SKM-1 treated with dmso at 0.1 percent for 144 hours (cell line): ENCODE results near the gene BMP2K.
"Not testable (repeated sequence)": the region's sequence is repeated elsewhere in the genome, so short reads cannot be mapped to it uniquely, and the experiment has no call there.

Source experiments
- DNase-seq: peaks from one replicate; lab custom pipeline; 2025; ENCODE audit not compliant: unreplicated experiment; lab: John Stamatoyannopoulos, UW

Gene BMP2K

DNA sequence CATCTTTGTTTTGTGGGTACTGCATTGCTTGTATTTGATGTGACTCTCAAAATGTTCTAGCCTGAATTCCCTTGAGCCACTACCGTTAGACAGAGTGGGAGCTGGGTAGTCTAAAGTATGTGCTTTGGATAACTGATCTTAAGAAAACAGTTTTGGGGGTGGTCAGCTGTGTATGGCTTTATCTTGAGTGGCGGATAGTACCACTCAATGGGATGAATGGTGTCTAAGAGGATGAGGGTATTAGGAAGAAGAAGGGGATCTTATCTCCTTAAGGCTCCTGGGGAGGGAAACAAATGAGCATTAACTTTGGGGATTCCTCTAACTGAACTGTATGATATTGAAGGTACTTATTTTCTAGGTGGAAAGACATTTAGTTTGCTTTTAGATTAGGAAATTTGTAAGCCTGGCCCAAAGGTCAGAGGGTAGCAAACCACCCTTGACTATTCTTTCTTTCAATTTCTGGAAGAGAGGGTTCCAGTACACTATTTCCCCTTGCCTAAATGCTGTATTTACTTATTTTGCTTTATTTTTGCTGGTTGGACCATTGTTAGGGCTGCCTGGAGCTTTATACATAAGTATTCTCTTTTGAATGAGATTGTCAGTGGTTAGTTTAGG lies 11.3 kb downstream of the BMP2K start:
- DNase-seq: no peak

DNA sequence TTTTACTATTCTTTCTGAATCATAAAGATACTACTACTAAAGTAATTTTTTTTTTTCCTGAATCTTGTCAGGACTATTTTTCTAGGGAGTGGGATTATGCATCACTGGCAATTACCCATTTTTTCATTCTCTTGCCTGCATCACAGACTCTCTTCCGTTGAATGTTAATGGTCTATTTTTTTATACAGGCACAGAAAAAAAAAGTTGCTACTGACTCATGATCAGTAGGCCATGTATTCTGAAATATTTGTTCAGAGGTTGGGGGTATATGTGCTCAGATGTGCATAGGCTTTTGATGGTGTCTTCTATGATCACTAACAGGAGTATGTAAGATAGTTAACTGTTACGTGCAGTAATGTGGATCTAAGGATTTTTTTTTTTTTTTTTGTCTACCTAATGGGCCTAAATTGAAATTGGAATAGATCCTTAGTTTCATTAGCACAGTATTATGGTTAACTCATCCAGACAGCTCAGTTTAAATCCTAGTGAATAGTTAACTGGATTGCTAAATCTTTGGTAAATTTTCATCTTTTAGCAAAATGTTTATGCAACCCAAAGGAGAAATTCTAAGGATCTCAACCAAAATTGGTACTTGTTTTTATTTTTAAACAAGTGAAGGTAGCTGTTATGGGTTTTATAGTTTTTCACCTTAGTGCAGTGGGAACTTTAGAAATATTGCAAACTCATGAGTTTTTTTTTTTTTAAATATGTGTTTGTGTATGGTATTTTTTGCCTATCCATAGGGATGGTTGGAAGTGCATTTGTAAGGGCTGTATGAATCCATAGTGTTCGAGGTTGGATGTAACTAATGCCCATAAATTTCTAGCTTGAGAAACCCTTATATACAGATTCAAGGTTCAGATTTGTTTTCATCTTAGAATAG lies 12.1 kb downstream of the BMP2K start:
- no peak for DNase-seq

DNA sequence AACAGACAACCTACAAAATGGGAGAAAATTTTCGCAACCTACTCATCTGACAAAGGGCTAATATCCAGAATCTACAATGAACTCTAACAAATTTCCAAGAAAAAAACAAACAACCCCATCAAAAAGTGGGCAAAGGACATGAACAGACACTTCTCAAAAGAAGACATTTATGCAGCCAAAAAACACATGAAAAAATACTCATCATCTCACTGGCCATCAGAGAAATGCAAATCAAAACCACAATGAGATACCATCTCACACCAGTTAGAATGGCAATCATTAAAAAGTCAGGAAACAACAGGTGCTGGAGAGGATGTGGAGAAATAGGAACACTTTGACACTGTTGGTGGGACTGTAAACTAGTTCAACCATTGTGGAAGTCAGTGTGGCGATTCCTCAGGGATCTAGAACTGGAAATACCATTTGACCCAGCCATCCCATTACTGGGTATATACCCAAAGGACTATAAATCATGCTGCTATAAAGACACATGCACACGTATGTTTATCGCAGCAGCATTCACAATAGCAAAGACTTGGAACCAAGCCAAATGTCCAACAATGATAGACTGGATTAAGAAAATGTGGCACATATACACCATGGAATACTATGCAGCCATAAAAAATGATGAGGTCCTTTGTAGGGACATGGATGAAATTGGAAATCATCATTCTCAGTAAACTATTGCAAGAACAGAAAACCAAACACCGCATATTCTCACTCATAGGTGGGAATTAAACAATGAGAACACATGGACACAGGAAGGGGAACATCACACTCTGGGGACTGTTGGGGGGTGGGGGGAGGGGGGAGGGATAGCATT lies 19.7 kb downstream of the BMP2K start:
- not testable (repeated sequence) for DNase-seq

DNA sequence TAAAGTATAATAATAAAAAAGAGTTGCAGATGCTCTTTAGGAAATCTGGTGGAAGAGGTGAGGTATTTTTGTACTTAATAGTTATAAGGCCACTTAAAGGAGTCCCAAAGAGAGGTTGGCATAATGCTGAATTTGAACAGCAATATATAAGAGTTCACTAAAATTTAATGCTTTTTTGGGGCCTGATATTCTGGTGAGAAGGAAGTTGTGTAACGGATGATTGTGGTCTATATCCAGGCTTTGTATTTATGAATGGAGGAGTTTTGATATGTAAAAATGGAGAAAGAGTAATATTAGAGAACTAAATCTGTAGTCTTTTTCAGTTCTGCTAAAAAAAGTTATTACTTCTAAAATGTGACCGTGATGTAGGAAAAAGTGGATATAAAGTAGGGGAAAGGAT lies 20.4 kb downstream of the BMP2K start:
- DNase-seq: no peak

DNA sequence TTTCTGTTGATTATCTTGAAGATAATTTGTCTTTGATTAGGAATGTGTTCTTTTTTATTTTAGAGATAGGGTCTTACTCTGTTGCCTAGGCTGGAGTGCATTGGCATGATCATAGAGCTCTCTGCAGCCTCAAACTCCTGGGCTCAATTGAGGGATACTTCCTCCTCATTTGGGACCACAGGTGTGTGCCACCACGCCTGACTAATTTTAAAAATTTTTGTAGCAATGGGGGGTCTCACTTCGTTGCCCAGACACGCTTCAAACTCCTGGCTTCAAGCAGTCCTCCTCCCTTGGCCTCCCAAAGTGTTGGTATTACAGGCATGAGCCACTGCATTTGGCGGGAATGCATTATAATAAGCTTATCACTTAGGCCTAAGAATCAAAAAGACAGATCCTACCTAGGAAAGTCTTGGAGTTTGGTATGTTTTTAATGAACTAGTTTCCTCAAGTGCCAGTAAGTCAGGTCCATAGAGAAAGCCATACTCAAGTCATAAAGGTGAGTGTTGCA lies 21.7 kb downstream of the BMP2K start:
- DNase-seq: no peak

DNA sequence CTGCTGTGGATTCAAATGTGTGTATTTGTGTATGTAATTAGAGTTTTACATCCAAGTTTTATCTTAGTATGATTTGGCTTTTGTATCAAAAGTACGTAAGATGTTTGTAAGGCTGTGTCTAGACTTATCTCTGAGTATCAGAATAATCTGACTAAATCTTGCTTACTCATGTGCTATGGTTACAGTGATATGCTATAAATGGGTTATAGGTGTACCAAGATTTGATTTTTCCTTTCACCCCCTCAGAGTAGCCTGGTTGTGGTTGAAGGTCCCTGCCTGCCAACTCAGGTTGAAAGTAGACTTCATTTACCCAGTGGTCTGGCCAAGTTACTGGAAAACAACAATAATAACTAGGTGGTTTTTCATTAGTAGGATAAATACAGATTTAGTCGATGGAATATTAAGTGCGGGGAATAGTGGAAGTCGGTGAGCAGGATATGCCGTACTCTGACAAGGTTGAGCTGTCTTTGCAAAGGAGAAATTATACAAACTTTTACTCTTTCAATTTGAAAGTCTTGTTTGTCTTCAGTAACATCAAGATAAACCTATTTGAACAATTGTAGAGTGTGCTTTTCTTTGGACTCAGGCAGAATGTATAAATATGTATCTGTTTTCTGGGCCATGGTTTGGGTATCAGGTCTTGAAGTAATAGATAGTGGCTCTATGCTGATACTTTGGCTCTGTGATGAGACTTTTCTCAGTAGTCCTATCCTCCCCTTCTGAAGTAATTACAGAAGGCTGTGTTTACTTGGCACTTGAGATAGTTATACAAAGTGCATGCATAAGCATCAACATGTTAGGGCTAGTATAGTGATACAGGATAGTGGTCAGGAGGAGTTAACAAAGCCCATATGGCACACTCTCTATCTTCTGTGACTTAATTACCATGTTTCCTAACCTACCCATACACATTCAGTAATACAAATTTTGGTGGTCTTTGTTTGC lies 23.7 kb downstream of the BMP2K start:
- DNase-seq: no peak

DNA sequence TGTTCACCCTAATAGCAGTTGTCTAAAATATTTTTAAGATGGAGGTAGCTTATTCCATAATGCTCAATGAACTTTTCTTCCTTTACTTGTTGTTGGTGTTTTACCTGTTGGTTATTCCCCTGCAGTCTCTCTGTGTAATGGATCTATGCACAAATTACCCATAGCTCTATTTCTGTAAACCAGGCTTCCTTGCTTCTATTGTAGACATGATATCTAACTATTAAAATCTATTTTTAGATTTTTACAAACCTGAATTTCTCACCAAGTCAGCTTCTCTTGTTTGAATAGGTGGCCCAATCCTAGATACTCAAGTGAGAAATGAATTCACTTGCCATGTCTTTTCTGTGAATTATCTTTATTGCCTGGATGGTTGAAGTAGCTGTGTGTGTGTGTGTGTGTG lies 24.8 kb downstream of the BMP2K start:
- DNase-seq: no peak

DNA sequence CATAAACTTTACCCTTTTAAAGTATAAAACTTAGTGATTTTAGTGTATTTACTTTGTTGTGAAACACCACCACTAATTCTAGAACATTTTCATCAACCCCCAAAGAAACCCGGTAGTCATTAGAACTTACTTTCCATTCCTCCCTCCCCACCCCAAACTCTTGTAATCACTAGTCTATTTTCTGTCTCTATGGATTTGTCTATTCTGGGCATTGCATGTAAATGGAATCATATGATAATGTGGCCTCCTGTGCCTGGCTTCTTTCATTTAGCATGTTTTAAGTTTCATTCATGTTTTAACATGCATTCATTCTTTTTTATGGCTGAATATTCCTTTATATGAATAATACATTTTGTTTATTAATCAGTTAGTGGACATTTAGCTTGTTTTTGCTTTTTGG lies 27.8 kb downstream of the BMP2K start:
- no peak for DNase-seq

DNA sequence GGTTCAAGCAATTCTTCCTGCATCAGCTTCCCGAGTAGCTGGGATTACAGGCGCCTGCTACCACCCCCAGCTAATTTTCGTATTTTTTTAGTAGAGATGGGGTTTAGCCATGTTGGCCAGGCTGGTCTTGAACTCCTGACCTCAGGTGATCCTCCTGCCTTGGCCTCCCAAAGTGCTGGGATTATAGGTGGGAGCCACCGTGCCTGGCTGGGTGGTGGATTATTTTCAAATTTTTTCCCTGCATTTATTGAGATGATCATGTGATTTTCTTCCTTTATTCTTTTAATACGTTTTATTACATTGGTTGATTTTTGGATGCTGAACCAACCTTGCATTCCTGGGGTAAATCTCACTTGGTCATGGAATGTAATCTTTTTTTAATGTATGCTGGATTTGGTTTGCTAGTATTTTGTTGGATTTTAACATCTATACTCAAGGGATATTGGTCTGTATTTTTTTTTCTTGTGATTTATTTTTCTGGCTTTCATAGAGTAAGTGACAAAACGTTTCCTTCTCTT lies 30.9 kb downstream of the BMP2K start:
- DNase-seq: no peak

DNA sequence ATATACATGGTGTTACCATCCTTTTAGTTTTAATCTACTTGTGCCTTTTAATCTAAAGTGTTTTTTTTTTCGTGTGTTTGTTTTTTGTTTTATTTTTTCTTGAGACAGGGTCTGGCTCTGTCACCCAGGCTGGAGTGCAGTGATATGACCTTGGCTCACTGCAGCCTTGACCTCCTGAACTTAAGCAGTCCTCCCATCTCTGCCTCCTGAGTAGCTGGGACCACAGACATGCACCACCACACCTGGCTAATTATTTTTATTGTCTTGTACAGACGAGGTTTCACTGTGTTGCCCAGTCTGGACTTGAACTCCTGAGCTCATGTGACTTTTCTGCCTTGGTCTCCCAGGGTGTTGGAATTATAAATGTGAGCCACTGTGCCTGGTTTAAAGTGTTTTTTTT lies 33.1 kb downstream of the BMP2K start:
- no peak for DNase-seq

DNA sequence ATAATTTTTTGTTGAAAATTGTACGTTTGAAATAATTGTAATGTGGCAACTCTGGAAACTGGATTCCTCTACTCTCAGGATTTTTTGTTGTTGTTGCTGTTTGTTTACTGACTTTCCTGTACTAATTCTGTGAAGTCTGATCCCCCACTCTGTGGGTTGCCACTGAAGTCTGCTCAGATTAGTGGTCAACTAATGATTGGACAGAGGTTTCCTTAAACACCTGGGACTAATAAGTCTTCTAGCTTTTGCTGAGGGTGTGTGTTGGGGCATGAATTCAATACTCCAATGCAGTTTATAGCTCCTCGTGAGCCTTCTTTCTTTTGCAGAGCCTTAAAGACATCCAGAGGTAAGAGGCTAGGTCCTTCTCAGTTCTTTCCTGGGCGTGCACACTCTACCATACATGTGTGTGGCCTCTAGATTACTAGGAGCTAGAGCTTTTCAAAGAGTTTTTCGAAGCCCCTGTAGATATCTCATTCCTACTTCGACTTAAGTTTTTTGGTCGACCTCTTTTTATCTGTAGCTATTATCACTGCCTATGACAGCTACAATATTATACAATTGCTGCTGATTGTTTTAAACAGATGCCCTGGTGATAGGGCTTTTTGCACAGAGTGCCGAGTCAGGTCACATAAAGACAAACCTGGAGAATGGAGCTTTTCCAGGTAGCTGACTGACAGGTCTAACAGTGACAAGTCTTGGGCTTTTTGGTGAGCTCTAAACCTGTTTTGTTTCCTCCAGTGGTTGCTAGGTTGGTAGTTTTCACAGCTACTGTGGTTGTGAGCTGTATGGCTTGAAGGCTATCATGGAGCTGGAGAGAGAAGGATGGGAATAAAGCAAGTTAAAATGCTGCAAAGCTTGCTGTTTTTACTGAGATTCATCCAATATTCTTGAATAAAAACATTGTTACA lies 34.0 kb downstream of the BMP2K start:
- DNase-seq: no peak

DNA sequence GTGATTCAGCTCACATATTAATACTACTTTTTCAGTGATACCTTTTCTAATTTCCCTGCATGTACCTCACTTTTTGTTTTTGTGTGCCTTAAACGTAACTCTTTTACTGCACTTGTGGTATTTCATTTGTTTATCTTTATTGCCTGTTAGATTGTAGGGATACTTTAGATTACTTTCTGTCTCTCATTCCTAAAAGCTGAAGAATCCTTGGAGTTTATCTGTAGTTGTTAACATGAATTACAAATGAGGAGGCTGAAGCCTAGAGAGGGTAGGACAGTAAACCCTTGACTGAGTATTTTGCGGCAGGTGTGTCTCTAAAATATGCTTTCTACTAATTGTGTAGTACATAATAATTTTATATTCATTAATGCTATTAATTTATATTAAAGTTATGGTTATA lies 34.9 kb downstream of the BMP2K start:
- no peak for DNase-seq

DNA sequence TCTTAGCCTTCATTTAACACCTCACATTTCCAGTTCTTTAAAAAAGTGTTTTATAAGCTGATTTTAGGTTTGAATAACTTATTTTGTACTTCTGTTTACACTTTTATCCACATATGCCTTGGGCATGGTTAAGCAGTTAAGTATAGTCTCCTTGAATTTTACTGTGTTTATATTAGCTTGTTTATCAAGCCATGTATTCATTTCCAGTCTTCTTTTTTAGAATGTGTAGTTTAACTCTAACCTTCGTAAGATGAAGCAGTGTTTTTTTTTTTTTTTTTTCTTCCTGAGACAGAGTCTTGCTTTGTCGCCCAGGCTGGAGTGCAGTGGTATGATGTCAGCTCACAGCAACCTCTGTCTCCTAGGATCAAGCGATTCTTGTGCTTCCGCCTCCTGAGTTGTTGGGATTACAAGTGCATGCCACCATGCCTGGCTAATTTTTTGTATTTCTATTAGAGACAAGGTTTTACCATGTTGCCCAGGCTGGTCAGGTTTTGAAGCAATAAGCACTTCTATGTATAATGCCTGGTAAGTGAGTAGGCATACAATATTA lies 42.5 kb downstream of the BMP2K start:
- no peak for DNase-seq

DNA sequence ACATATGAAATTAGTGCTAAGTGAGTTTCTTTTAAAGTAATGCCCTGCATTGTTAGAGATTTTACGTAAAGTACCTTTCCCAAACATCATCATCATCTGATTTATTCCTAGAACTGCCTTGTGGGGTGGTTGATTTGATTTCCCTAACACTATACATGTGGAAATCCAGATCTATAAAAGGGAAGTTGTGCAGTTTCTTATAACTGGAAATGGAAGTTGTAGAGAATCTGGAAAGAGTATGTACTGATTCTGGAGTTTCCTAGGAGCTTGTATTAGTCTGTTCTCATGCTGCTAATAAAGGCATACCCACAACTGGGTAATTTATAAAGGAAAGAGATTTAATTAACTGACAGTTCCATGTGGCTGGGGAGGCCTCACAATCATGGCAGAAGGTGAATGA lies 47.9 kb downstream of the BMP2K start:
- DNase-seq: no peak

DNA sequence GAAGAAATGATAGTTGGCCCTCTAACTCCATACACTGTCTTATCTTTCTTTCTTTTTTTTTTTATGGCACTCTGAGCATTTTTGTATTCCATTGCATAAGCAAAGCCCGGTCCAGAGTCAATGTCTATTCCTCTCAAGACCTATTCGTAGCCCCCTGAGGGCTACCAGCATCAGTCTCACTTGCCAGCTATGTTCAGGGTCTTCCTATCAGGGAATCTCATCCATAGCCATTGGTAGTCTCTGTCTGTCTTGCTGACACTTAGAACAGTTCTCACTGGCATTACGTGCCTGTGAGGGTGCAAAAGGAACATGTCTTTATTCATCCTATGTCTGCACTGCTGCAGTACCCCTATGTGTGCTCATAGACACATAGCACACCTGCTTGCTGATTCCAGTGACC lies 51.0 kb downstream of the BMP2K start:
- DNase-seq: no peak

DNA sequence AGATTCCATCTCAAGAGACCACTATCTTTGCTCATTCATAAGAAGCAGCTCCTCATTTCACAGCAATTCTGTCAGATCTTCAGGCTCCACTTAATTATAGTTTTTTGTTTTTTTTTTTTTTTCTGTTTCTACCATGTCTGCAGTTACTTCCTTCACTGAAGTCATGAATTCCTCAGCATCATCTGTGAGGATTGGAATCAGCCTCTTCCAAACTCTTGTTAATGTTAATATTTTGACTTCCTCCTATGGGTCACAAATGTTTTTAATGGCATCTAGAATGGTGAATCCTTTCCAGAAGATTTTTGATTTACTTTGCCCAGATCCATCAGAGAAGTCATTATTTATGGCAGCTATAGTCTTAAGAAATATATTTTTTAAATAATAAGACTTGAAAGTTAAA lies 53.1 kb downstream of the BMP2K start:
- no peak for DNase-seq

DNA sequence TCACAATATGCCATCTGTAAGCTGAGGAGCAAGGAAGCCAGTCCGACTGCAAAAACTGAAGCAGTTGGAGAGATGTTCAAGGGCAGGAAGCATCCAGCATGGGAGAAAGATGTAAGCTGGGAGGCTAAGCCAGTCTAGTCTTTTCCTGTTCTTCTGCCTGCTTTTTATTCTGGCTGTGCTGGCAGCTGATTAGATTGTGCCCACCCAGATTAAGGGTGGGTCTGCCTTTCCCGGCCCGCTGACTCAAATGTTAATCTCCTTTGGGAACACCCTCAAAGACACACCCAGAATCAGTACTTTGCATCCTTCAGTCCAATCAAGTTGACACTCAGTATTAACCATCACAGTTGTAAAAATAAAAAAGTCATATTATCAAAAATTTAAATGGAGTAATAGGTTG lies 63.5 kb downstream of the BMP2K start:
- DNase-seq: not testable (repeated sequence)

DNA sequence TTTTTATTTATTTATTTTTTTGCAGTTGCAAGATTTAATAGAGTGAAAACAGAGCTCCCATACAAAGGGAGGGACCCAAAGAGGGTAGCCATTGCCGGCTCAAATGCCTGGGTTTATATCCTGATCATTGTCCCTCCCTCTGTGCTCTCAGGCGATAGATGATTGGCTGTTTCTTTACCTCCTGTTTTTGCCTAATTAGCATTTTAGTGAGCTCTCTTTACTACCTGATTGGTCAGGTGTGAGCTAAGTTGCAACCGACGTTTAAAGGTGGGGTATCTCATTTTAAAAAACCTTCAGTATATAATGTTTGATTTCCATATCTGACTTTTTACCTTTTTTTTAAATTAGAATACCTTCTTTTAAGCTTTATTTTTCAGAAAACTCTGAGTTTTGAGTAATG lies 64.1 kb downstream of the BMP2K start:
- not testable (repeated sequence) for DNase-seq

DNA sequence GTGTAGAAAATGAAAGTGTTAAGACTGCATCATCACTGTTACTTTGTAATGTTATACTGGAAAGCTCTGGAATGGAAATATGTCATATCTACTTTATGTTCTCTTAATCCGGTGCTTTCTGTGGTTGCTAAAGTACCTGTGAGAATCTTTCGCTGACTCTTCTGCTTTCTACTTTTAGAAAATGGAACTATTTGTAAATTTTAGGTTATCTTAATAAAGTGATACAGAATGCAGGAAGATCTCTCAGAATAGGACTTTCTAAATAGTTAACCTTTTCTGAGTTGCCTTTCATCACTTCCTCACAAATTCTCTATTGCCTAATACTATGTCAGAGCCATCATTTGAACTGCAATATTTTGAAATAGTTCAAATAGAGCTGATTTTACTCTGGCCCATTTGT lies 69.3 kb downstream of the BMP2K start:
- peak; percentile 72 for DNase-seq
